Left cardiac atrium (tissue), 4 donors: ENCODE measurements around the gene RASIP1. TPM values are rescaled to one million over a fixed set of nuclear protein-coding genes. Genes with fewer than 3 reads are reported as not detected.
"Not testable (repeated sequence)": the region's sequence is repeated elsewhere in the genome, so short reads cannot be mapped to it uniquely, and the experiment has no call there.

ENCODE experiments used
- ATAC-seq, 2 donors: fragments of 200-7000 bp; cut with Tn5 transposase; one replicate each; pipeline ENCODE4 v1.9.1; 2020; ENCODE audit warnings: mild to moderate bottlenecking in 2 of 2, moderate library complexity in 2 of 2
- DNase-seq: peaks from one replicate; pipeline ENCODE4 v3.0.0-alpha.2; 2020
- intact Hi-C, 2 donors: fragments of 100-400 bp; cut with DNase I; formaldehyde crosslinking; loops; one replicate each; pipeline versions ENCODE4 v1.14.1 to v1.15.1; 2022 to 2023
- total RNA-seq, 2 donors: library from RNA; stranded (reverse); fragmentation: NEBNext Ultra II Directional; extraction: Animal tissue kit (Norgen Biotek cat#: 25700); gene quantifications; one replicate each; pipeline ENCODE4 v1.2.1, GENCODE V29; 2021
- donor health status: DM: no; HTN: yes; CAD: no.
- donor health status: DM: no; HTN: yes; CAD: no; lungs with severe emphysema.
- donor health status: DM: yes; HTN: yes; CAD: no.
- donor health status: Dilated cardiomyopathy.

Gene RASIP1
- total RNA-seq, 2 donors from 2014 or later = 14.9 to 23.8 TPM

- intact Hi-C loops = no loop called here
- ATAC-seq = no peak
These were observed 24.7 kb downstream of the RASIP1 start for GRCh38 chr19:48715681-48716171.

GRCh38 chr19:48714759-48715675 is 25.4 kb downstream of the RASIP1 start:
- DNase-seq (peak; percentile 35), ATAC-seq (no peak)
- intact Hi-C loops = no loop called here

More at GRCh38 chr19:48715681-48716171, 24.7 kb downstream of the RASIP1 start:
- no peak for DNase-seq

- intact Hi-C loops = no loop called here
- peak; percentile 100 for DNase-seq
These were observed 26.3 kb downstream of the RASIP1 start for GRCh38 chr19:48713864-48714755.

GRCh38 chr19:48713041-48713863 is 27.2 kb downstream of the RASIP1 start:
- ATAC-seq (no peak), DNase-seq (no peak)
- intact Hi-C loops = no loop called here

More at GRCh38 chr19:48713864-48714755, 26.3 kb downstream of the RASIP1 start:
- ATAC-seq = peak; percentile 92 to 93

GRCh38 chr19:48711106-48711662 is 29.2 kb downstream of the RASIP1 start:
- intact Hi-C loops = no loop called here
- ATAC-seq = no peak
- DNase-seq = no peak

- ATAC-seq = no peak
- intact Hi-C loops = no loop called here
- DNase-seq = no peak
These were observed 31.9 kb downstream of the RASIP1 start for GRCh38 chr19:48708471-48708870.

GRCh38 chr19:48705431-48705830 is 35.0 kb downstream of the RASIP1 start:
- intact Hi-C loops = no loop called here
- DNase-seq = no peak

GRCh38 chr19:48703316-48703715 is 37.1 kb downstream of the RASIP1 start:
- ATAC-seq = no peak
- DNase-seq = no peak
- intact Hi-C loops = no loop called here

More at GRCh38 chr19:48705431-48705830, 35.0 kb downstream of the RASIP1 start:
- no peak for ATAC-seq

- ATAC-seq = no peak
- DNase-seq = no peak
- intact Hi-C loops = no loop called here
These were observed 37.7 kb downstream of the RASIP1 start for GRCh38 chr19:48702701-48703100.

- intact Hi-C loops = no loop called here
- DNase-seq (no peak), ATAC-seq (no peak)
These were observed 42.4 kb downstream of the RASIP1 start for GRCh38 chr19:48698046-48698445.

GRCh38 chr19:48696353-48697010 is 43.9 kb downstream of the RASIP1 start:
- ATAC-seq = peak; percentile 12 to 66
- no peak for DNase-seq
- intact Hi-C loops = no loop called here

- ATAC-seq (peak in 1 of 2 donors; percentile 22), DNase-seq (no peak)
- intact Hi-C loops = no loop called here
These were observed 44.6 kb downstream of the RASIP1 start, which contains the start of gene FUT2 for GRCh38 chr19:48695743-48696352. FUT2 (plus strand) TSS chr19:48695971; CDS start chr19:48702957, 6,986 bp downstream.

GRCh38 chr19:48693629-48694028 is 46.8 kb downstream of the RASIP1 start:
- ATAC-seq, DNase-seq, intact Hi-C loops: not testable (repeated sequence)

GRCh38 chr19:48689449-48689848 is 51.0 kb downstream of the RASIP1 start:
- DNase-seq (no peak), ATAC-seq (no peak)
- intact Hi-C loops = no loop called here

GRCh38 chr19:48687776-48688175 is 52.6 kb downstream of the RASIP1 start:
- DNase-seq = no peak
- ATAC-seq = no peak
- intact Hi-C loops = no loop called here

- intact Hi-C loops, ATAC-seq: not testable (repeated sequence)
These were observed 53.8 kb downstream of the RASIP1 start for GRCh38 chr19:48686637-48687036.

GRCh38 chr19:48686088-48686487 is 54.3 kb downstream of the RASIP1 start:
- ATAC-seq (no peak), DNase-seq (no peak)
- intact Hi-C loops = no loop called here

More at GRCh38 chr19:48686637-48687036, 53.8 kb downstream of the RASIP1 start:
- DNase-seq = not testable (repeated sequence)
